Inflammatory macrophage treated with lipopolysaccharide for 4 hours (primary cell): ENCODE data around the gene CTAGE1.
A peak's percentile ranks its signal among the peaks of the same experiment; 100 is the strongest.

Experiments
- DNase-seq: peaks from one replicate; pipeline ENCODE4 v3.0.0-alpha.2; 2020

The CTAGE1 gene

DNA sequence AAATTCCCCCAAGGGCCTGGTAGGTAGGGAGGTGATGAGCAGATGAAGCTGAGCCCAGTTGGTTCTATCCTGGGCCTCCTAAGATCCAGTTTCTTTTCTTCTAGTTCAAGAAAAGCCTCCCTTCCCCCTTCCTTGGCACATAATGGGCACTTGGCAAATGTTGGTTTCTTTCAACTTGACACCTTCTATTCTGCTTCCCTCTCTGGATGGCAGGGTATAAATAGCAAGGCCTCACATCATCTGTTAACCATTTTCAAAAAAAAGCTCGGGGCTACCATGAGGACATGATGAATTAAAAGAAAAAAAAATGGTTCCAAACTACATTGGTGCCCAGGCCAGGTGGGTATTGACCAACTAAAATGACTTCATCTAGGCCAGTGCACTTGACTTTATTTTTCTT lies 29.9 kb downstream of the CTAGE1 start:
- DNase-seq = no peak

DNA sequence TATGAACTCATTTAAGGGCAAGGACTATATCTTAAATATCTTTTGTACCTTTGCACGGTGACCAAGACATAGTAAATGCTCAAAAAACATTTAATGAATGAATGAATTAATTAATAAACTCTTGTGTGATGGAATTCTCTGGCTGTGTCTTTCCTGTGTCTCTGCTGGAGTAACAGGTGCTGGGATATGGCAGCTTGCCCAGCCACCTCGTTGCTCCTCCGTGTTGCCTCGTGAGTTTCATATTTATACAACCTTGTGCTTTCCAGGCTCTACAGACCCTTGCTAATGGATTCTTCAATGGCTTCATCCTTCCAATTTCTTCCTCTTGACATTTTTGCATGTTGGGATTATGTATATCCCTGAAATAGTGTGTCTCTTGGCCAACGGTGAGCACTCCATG lies 30.4 kb downstream of the CTAGE1 start:
- DNase-seq = no peak

DNA sequence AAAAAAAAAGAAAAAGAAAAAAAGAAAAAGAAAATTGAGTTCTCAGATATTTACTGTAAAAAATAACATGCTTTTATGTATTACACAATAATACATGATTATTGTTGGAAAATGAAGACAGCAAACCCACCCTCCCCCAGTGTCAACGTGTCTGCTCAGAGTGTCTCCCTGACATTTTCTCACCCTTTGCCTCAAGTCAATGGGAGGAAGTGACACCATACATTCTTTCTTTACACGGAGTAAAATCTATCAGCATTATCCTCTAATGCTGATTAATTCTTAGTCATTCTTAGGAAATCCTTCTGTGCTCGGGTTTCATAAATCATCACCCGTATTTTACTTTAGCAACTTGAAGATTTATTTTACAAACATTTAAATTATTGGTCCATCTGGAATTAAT lies 32.0 kb downstream of the CTAGE1 start:
- DNase-seq = peak; percentile 8

DNA sequence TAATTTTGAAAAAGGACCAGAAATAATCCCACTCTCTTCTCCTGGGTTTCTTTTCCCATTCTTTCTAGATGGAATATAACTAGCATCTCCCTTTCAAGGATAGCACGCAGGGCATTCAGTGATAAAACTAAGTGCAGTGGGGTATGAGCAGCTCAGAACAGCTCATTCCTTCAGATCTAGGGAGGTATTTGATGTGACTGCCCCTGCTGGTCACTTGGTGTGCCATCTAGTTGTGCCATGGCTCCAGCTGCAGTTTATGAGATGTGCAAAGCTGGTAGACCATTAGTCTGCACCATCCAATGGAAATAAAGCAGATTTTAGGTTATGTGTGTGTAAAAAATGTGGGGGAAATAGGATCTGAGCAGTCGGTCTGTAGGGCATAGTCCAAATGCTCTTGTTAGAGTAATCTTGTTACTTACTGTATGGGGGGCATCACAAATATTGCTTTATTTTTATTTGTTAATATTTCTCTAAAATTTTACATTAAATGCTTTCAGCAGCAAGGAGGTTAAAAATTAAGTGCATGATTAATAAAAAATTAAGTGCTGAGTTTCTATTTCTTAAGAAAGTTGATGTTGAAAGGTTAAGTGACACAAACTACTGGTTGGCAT lies 38.9 kb downstream of the CTAGE1 start:
- DNase-seq = peak; percentile 27

DNA sequence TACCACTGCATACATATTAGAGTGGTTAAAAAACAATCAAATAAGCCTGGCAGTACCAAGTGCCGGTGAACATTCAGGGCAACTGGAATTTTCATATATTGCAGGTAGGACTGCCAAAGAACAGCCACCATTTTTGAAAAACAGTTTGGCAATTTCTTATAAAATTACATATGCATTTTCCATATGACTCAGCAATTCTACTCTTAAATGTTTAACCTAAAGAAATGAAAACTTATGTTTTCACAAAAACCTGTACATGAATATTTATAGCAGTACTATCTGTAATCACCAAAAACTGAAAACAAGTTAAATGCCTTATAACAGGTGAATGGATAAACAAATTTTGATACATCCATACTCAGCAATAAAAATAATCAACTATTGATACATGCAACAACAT lies 39.9 kb downstream of the CTAGE1 start:
- no peak for DNase-seq

DNA sequence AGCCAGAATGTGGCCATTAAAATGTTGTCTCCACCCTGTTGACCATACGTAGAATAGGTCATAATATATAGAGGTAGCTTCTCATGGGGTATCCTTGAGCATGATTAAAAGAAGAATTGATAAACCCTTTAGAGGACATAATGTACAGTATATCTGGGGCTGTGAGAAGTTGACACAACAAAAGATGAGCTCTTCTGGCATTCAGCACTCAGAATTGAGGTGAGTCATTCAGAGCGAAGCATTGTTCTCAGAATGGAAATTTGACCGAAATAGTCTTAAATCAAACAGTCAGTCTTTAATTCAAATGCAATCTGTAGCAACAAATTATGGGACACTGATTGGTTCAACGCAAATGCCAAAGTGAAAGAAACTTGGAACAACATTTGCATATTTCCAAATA lies 47.3 kb downstream of the CTAGE1 start:
- no peak for DNase-seq

DNA sequence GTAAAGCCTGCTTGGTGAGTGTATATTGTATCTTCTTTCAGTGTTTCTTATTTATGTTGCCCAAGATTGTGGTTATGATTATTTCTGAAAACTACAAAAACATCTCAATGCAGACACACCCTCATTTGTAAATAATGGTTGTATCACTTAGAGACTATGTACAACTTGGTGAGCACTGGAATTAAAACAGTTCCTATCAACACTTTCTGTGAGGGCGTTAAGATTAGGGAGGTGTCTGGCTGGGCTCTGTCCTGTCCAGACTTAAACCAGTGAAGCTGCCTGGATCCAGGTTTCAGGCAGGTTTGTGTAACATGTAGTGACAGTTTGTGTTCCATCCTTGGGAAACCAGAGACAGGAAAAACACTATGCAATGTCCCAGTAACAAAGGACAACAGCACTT lies 49.7 kb downstream of the CTAGE1 start:
- DNase-seq = no peak

DNA sequence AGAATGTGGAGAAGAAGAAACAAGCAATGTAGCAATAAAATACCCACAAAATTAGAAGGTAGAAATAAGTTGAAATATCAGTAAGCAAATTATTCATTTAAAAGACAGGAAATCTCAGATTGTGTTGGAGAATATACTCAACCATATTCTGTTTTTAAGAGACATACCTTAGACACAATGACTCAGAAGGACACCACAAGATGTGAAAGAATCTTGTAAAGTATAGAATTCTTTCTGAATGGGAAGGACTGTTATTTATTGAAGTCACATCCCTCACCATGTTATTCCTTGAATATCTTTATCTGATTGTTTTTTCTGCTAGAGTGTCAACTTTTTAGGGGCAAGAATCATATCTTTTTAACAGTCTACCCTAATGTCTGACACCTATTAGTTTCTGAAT lies 50.4 kb downstream of the CTAGE1 start:
- no peak for DNase-seq

DNA sequence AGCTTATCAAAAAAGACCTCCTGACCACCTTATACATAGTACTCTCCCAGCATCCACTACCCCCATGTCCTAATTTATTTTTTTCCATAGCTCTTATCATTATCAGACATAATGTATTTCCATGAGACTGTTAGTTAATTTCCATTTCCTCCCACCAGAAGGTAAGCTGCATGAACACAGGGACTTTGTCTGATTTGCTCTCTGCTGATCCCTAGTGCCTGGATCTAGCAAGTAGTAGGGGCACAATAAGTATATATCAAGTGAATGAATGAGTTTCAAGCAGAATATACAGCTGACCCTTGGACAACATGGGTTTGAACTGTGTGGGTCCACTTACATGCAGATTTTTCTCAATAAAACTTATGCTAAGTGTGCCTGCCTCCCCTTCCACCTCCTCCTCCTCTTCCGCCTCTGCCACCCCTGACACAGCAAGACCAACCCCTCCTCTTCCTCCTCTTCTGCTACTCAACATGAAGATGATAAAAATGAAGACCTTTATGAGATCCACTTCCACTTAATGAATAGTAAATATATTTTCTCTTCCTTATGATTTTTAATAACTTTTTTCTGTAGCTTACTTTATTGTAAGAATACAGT lies 53.8 kb downstream of the CTAGE1 start:
- no peak for DNase-seq
